ENCODE measurements around the gene HELZ2. TPM values are rescaled to one million over a fixed set of nuclear protein-coding genes. Genes with fewer than 3 reads are reported as not detected.

The HELZ2 gene
- total RNA-seq, 1 experiment from 2014 or later, result 27.9 TPM

DNA sequence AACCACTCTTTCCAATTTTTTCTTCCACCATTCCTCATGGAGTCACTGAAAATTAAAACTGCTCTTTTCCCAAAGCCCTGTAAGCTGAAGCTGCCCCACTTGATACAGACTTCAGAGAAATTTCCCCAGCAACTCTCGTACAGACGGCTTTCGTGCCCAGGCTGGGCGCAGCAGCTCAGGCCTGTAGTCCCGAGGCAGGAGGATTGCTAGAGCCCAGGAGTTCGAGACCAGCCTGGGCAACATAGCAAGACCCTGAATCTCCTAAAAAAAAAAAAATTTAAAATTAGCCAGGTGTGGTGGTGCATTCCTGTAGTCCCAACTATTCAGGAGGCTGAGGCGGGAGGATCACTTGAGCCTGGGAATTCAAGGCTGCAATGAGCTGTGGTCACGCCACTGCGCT is 46.9 kb downstream of the HELZ2 start:
- Histone ChIP-seq H3K56ac (ENCODE audit: insufficient read length, low read depth, low read length) (no peak overlapping the region), H3K79me1 (ENCODE audit: insufficient read depth, low read depth, low read length, poor library complexity, severe bottlenecking) (peaks cover 3% of the 10 kb centered on the region), H4K20me1 (ENCODE audit: control insufficient read depth, insufficient read depth, insufficient read length) (peaks cover 5% of the 10 kb centered on the region), H4K8ac (replicated peaks; ENCODE audit: insufficient read length, low read depth, low read length) (no peak overlapping the region), H2AFZ (ENCODE audit: low read length) (no peak overlapping the region), H2AK5ac (ENCODE audit: insufficient read length, low read length) (no peak overlapping the region), H3K27me3 (ENCODE audit: insufficient read depth, low read length) (no peaks in the 10 kb centered on the region), H3K18ac (ENCODE audit: insufficient read length, low read depth, low read length) (no peak overlapping the region), H2BK120ac (ENCODE audit: low read depth, low read length, poor library complexity, severe bottlenecking) (no peak overlapping the region), H2BK5ac (ENCODE audit: insufficient read length, low read length) (no peak overlapping the region), H3T11ph (ENCODE audit: low read length) (no peak overlapping the region), H4K91ac (ENCODE audit: insufficient read length, low read depth, low read length) (no peak overlapping the region), H2BK15ac (ENCODE audit: low read depth, low read length) (no peak overlapping the region), H2BK20ac (ENCODE audit: low read depth, low read length, poor library complexity, severe bottlenecking) (no peak overlapping the region), H3K79me2 (ENCODE audit: insufficient read depth, low read length) (no peaks in the 10 kb centered on the region), H3K27ac (ENCODE audit: insufficient read length, low read depth, low read length) (no peak overlapping the region), H3K4me2 (ENCODE audit: insufficient read depth, insufficient read length, low read length) (no peak overlapping the region), H3K14ac (ENCODE audit: insufficient read depth, low read length) (no peak overlapping the region), H3K23ac (ENCODE audit: insufficient read length, low read depth, low read length) (no peak overlapping the region), H4K5ac (ENCODE audit: insufficient read length, low read depth, low read length) (no peak overlapping the region), H3K4me1 (ENCODE audit: insufficient read depth, low read length) (no peaks in the 10 kb centered on the region), H2BK12ac (ENCODE audit: insufficient read length, low read depth, low read length) (no peak overlapping the region), H3K9me3 (ENCODE audit: control insufficient read depth, low read depth, low read length) (no peaks in the 10 kb centered on the region), H3K23me2 (ENCODE audit: insufficient read length, low read depth, low read length, poor library complexity, severe bottlenecking) (no peaks in the 10 kb centered on the region), H3K9ac (ENCODE audit: extremely low read depth, insufficient read length, low read length) (no peak overlapping the region), H3K4ac (ENCODE audit: low read depth, low read length) (no peak overlapping the region)
- Mint-ChIP-seq H3K27ac (no peak overlapping the region; a peak in 1 of 7 replicates), H3K4me3 (no peak overlapping the region), H3K9me3 (peaks cover 7 to 13% of the 10 kb centered on the region in 2 experiments; a peak in 4 of 5 replicates), H3K27me3 (ENCODE audit: low read depth) (peaks cover 3% of the 10 kb centered on the region), H3K4me1 (peaks cover 2 to 4% of the 10 kb centered on the region in 2 experiments; a peak in 3 of 4 replicates), H3K36me3 (ENCODE audit: insufficient read depth in 1 of 3, low read depth in 3 of 3) (peaks cover 18 to 23% (median 20%) of the 10 kb centered on the region in 3 experiments; a peak in 6 of 7 replicates)
- no peak for DNase-seq
- TF ChIP-seq, protein P1, sequence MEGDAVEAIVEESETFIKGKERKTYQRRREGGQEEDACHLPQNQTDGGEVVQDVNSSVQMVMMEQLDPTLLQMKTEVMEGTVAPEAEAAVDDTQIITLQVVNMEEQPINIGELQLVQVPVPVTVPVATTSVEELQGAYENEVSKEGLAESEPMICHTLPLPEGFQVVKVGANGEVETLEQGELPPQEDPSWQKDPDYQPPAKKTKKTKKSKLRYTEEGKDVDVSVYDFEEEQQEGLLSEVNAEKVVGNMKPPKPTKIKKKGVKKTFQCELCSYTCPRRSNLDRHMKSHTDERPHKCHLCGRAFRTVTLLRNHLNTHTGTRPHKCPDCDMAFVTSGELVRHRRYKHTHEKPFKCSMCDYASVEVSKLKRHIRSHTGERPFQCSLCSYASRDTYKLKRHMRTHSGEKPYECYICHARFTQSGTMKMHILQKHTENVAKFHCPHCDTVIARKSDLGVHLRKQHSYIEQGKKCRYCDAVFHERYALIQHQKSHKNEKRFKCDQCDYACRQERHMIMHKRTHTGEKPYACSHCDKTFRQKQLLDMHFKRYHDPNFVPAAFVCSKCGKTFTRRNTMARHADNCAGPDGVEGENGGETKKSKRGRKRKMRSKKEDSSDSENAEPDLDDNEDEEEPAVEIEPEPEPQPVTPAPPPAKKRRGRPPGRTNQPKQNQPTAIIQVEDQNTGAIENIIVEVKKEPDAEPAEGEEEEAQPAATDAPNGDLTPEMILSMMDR (conservative IDR thresholded peaks at IDR 0.05), result no peak
- no CpG with 5 or more reads among the region's 9 CpGs for WGBS (ENCODE audit: extremely low coverage, insufficient read length, low lambda C conversion rate)
